ENCODE results near the gene TBCB. TPM values are rescaled to one million over a fixed set of nuclear protein-coding genes. Genes with fewer than 3 reads are reported as not detected.
"Not testable (repeated sequence)": the region's sequence is repeated elsewhere in the genome, so short reads cannot be mapped to it uniquely, and the experiment has no call there.

TBCB gene
- total RNA-seq, 1 donor from 2014 or later: 226 TPM

DNA sequence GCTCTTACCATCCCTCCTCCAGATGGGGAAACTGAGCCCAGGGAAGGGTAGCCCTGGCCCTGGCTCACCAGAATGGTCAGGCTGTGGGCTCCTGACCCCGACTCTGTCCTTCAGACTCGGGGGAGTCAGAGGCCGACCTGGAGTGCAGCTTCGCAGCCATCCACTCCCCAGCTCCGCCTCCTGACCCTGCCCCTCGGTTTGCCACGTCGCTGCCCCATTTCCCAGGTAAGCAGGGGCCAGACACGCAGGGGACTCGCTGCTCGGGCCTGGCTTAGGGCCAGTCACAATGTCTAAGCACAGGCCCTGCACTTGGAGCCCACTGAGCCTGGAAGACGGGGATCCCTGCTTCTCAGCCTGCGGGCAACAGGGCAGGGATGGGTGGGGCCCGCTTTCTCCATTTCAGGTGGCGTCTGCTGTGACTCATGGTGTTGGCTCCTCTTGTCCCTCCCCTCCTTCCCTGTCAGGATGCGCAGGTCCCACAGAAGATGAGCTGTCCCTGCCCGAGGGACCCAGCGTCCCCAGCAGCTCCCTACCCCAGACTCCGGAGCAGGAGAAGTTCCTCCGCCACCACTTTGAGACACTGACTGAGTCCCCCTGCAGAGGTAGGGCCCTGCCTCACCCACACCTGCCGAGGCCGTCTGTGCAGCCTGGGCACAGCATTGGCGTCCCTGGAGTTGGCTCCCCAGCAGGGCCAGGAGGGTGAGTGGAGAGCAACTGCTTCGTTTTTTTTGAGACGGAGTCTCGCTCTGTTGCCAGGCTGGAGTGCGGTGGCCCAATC lies 13.5 kb upstream of the TBCB start:
- DNase-seq: no peak

GRCh38 chr19:36103040-36103626 lies 12.1 kb upstream of the TBCB start:
- no peak for DNase-seq

DNA sequence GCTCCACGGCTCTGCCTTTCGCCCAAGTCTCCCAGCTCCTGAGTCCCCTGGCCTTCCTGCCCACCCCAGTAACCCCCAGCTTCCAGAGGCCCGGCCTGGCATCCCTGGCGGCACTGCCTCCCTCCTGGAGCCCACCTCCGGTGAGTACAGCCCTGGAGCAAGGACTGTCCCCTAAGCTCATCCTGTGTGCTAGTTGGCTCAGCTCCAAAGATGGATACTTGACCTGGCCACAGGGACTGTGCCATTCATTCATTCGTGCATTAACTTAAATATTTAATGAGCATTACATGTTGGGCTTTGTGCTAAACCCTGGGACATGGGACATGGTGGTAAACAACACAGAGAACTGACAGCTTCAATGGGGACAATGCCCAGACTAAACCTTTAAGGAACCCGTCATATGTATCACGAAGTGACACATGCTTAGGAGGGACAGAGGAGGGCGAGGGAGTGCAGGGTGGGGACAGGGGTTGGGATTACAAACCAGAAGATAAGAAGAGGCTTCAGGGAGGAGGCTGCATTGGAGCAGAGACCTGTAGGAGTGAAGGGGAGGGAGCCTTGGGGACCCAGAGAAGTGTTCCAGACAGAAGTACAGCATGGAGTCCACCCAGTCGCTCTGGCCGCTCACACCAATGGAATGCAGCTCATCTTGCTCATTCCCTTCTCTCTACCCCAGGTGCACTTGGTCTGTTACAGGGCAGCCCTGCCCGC lies 11.3 kb upstream of the TBCB start:
- no peak for DNase-seq

GRCh38 chr19:36106441-36106840 lies 8.8 kb upstream of the TBCB start:
- DNase-seq: no peak

DNA sequence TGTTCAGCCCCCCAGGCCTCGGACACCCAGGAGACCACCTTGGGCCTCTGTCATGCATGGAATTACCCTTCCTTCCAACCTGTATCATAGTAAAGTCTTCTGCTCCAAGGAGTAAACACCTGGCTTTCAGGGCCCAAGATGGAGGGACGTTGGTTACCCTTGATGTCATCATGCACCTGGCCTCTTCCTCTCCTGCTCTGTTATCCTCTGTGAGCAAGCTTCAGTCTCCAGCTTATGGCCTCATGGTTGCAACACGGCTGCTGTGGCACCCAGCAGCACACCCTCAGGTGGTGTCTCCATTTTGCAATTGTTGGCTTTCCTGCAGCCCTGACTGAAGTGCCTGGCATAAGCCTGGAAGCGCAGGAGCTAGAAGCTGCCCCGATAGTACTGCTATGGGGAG lies 8.3 kb upstream of the TBCB start:
- no peak for DNase-seq

GRCh38 chr19:36108684-36109083 lies 6.6 kb upstream of the TBCB start:
- DNase-seq: no peak

DNA sequence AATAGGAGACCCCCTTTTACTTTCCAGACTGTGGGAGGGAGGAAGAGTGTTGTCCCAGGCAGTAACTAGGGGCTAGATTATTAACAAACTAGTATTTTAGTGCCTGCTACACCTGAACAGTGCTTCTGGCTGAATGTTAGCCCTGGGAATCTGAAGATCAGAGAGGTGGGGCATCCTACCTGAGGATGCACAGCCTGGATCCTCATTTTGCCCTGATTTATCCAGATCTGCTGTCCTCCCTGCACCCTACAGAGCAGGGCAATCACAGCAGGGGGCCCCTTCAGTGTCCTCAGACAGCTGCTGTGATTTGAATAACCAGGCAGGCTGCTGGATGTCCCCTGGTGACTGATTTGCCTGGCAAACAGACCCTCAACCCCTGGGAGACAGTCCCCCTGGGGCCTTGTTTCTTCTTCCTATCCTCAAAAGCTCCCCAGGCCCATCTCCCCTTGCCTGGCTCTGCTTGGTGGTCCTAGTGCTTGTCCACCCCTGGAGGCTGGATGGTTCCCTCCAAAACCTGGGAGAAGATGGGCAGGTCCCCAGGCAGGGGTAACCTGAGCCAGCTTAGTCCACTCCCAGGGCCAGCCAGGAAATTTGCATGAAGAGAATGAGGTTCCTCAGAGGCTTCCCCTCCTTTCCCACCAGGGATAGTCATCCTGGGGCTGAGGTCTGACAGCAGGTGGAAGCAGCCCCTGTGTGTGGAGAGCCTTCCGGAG lies 4.6 kb upstream of the TBCB start, which contains the start of gene OVOL3:
Gene OVOL3, plus strand, starts transcription at position 657 of the 713 bp plus-strand sequence. CDS start 60 bp downstream, outside the sequence.
- no peak for DNase-seq

DNA sequence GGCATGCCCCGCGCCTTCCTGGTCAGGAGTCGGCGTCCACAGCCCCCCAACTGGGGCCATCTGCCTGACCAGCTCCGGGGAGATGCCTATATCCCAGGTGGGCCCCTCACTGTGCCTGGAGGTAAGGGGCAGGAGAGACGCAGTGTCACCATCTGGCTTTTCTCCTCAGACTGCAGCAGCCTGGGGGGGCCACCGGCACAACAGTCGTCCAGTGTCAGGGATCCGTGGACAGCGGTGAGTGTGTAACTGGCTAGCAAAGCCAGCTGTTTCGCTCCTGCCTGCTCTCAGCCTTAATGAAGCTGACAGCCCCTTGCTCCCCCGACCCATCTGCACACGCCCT lies 4.1 kb upstream of the TBCB start:
- no peak for DNase-seq

- no peak for DNase-seq
Measured at GRCh38 chr19:36112678-36113077, 2.6 kb upstream of the TBCB start.

DNA sequence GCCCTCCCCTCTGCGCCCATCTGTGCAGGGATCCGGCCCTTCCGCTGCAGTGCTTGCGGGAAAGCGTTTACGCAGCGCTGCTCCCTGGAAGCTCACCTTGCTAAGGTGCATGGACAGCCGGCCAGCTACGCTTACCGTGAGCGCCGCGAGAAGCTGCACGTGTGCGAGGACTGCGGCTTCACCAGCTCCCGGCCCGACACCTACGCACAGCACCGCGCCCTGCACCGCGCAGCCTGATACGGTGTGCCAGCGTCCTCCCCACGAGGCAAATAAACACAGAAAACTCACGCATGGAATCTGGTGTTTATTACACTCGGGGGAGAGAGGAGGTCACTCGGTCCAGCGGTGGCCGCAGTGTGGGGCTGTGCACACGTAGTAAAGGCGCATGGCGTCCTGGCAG lies 1.8 kb upstream of the TBCB start:
- no peak for DNase-seq

- DNase-seq: peak; percentile 41
Measured at GRCh38 chr19:36113894-36114720, 1.2 kb upstream of the TBCB start.

GRCh38 chr19:36114721-36115452 lies 381 bp upstream of the TBCB start, which contains the start of gene POLR2I:
Gene POLR2I (minus strand): TSS chr19:36114875. CDS start chr19:36114856, 19 bp downstream.
- peak; percentile 100 for DNase-seq

- DNase-seq: no peak
Measured at GRCh38 chr19:36116344-36116637, 1.0 kb downstream of the TBCB start.

DNA sequence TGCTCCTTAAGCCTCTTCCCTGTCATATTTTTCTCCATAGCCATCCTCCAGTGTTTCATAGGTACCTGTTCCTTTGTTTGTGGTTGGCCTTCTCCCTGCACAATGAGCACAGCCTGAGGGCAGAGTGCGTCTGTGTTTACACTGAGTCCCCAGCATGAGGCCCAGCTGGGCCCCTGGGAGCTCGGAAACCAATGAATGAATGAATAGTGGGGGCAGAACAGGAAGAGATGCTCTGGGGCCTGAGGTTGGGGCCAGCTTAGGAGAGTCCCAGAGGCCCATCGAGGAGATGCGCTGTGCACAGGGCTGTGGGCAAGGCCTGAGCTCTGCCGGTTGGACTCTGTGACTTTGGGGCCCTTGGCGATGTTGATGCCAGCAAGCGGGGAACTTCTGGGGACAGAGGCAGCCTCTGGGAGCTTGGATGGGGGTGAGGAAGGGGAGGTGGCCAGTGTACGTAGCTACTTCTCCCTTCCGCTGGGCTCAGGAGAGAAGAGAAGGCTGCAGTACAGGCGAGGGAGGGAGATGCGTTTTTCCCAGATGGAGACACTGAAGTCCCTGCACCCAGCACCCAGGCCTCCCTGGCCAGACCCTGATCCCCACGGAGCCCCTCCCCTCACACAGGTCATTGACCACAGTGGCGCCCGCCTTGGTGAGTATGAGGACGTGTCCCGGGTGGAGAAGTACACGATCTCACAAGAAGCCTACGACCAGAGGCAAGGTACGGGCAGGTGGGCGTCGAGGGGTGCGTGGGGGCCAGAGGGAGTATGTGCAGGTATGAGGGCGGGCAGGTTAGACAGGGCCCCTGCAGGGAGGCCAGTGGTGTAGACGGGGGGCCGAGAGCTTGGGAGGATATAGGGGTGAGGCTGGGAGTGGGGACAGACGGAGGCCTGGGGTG lies 5.1 kb downstream of the TBCB start:
- no peak for DNase-seq

GRCh38 chr19:36120984-36121358 lies 5.7 kb downstream of the TBCB start:
- DNase-seq: no peak

DNA sequence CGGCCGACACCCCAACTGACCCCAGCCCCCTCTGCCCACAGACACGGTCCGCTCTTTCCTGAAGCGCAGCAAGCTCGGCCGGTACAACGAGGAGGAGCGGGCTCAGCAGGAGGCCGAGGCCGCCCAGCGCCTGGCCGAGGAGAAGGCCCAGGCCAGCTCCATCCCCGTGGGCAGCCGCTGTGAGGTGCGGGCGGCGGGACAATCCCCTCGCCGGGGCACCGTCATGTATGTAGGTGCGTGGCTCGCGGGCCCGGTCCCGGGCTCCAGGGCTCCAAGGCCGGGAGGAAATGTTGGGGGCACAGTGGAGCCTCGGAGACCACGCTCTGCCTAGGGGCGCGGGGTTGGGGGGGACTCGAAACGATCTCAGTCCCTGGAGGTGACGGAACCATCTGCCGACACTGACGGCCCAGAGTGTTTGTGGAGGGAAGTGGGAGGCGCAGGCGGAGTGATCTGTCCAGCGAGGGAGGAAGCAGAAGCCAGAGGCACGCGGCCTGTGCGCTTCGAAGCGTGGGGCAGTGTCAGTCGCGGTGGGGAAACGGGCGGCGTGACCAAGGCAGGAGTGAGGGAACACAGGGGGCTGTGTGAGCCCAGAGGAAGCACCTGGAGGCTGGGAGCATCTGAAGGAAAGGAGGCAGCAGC lies 6.3 kb downstream of the TBCB start:
- no peak for DNase-seq

DNA sequence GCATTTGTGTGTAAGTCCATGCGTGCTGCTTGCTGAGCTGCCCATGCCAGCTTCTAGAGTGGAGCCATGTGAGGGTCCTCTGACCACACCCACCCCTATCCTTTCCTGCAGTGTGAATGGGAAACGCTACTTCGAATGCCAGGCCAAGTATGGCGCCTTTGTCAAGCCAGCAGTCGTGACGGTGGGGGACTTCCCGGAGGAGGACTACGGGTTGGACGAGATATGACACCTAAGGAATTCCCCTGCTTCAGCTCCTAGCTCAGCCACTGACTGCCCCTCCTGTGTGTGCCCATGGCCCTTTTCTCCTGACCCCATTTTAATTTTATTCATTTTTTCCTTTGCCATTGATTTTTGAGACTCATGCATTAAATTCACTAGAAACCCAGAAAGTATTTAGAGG lies 10.3 kb downstream of the TBCB start:
- DNase-seq: no peak

- DNase-seq: no peak
Measured at GRCh38 chr19:36128392-36128736, 13.1 kb downstream of the TBCB start.

GRCh38 chr19:36131221-36131620 lies 16.0 kb downstream of the TBCB start:
- not testable (repeated sequence) for DNase-seq

GRCh38 chr19:36134867-36135266 lies 19.6 kb downstream of the TBCB start:
- not testable (repeated sequence) for DNase-seq
